HCT116 (cell line): ENCODE data around the gene PLOD1. TPM values are rescaled to one million over a fixed set of nuclear protein-coding genes. Genes with fewer than 3 reads are reported as not detected.

Experiments
- ATAC-seq: fragments of 200-7000 bp; cut with Tn5 transposase; 2 replicates; pipeline ENCODE4 v1.9.1; 2020; ENCODE audit warnings: mild to moderate bottlenecking, moderate library complexity
- BruUV-seq: library from RNA; stranded (reverse); fragments of 400-500 nt; replicated peaks from 2 replicates; lab custom pipeline; 2021; lab: Mats Ljungman, UMichigan
- CTCF ChIA-PET: fragments of 300-600 bp; sonication (Branson Sonifier 250); formaldehyde crosslinking; loops from one replicate; lab custom pipeline; 2021; ENCODE audit warnings: antibody characterized with exemption; lab: Charles Lee
- POLR2A ChIA-PET: fragments of 300-600, 350-600 bp; sonication (Branson Sonifier 250); formaldehyde crosslinking; loops from one replicate; lab custom pipeline; 2021; ENCODE audit warnings: antibody characterized with exemption; lab: Charles Lee
- RAD21 ChIA-PET, 2 experiments: fragments of 300-600 bp; sonication (Branson Sonifier 250); formaldehyde crosslinking; loops; one replicate each; lab custom pipeline; 2023; ENCODE audit warnings: low total read pairs in 2 of 2; ENCODE audit not compliant: uncharacterized antibody in 2 of 2, unreplicated experiment in 2 of 2, low non-redundant PET in 1 of 2; lab: Charles Lee
- DNase-seq: peaks from one replicate; pipeline ENCODE4 v3.0.0-alpha.2; 2010; ENCODE audit warnings: low read depth, low spot score
- H2AFZ ChIP-seq: fragments of 200-600 bp; shearing (Covaris generic), sonication (generic); 2 replicates; pipeline ENCODE4 v1.6.1; 2017; ENCODE audit warnings: low read depth, mixed run types, mixed read lengths, antibody characterized with exemption, low read length; ENCODE audit not compliant: poor library complexity, severe bottlenecking
- H3K27ac ChIP-seq: 2 replicates; pipeline ENCODE4 v1.5.1; 2012; ENCODE audit warnings: low read depth, low read length
- H3K27me3 ChIP-seq: fragments of 200-600 bp; sonication (generic); 2 replicates; pipeline ENCODE4 v1.6.1; 2016; ENCODE audit warnings: mixed run types, low read length, mixed read lengths; ENCODE audit not compliant: insufficient read depth
- H3K36me3 ChIP-seq, 2 experiments: fragments of 200-500 bp in 1 of 2; fragments of 200-600 bp in 1 of 2; sonication (Bioruptor generic) in 1 of 2; sonication (generic) in 1 of 2; 2 replicates each; pipeline versions ENCODE4 v1.5.1 to v1.6.1; 2014 to 2016; ENCODE audit warnings: low read length in 2 of 2, inconsistent platforms in 1 of 2, mixed read lengths in 1 of 2, mixed run types in 1 of 2; ENCODE audit not compliant: insufficient read depth in 2 of 2, control insufficient read depth in 1 of 2
- H3K4me1 ChIP-seq, 2 experiments: fragments of 200-600 bp in 1 of 2; sonication (generic) in 1 of 2; 2 replicates each; pipeline versions ENCODE4 v1.5.1 to v1.6.1; 2012 to 2017; ENCODE audit warnings: low read length in 2 of 2, inconsistent platforms in 1 of 2, mild to moderate bottlenecking in 1 of 2, mixed read lengths in 1 of 2, mixed run types in 1 of 2, moderate library complexity in 1 of 2; ENCODE audit not compliant: insufficient read depth in 2 of 2, control insufficient read depth in 1 of 2
- H3K4me2 ChIP-seq: fragments of 200-600 bp; sonication (generic); 2 replicates; pipeline ENCODE4 v1.6.1; 2017; ENCODE audit warnings: mixed run types, low read length, mixed read lengths
- H3K4me3 ChIP-seq, 2 experiments: fragments of 200-600 bp in 1 of 2; sonication (generic) in 1 of 2; replicated peaks in 1 of 2; 2 replicates each; pipeline ENCODE4 v1.5.1; 2011 to 2016; ENCODE audit warnings: low read length in 2 of 2, control low read depth in 1 of 2, low read depth in 1 of 2, mild to moderate bottlenecking in 1 of 2, mixed read lengths in 1 of 2, mixed run types in 1 of 2
- H3K79me2 ChIP-seq: fragments of 200-600 bp; sonication (generic); 2 replicates; pipeline ENCODE4 v1.6.1; 2017; ENCODE audit warnings: mild to moderate bottlenecking, mixed run types, low read length, moderate library complexity, mixed read lengths; ENCODE audit not compliant: insufficient read depth
- H3K9ac ChIP-seq: fragments of 200-600 bp; sonication (generic); 2 replicates; pipeline ENCODE4 v1.6.1; 2016; ENCODE audit warnings: low read length, mixed read lengths
- H3K9me2 ChIP-seq: fragments of 200-600 bp; sonication (generic), shearing (Covaris generic); 2 replicates; pipeline ENCODE4 v1.6.1; 2017; ENCODE audit warnings: mixed run types, mild to moderate bottlenecking, moderate library complexity; ENCODE audit not compliant: insufficient read depth
- H3K9me3 ChIP-seq, 2 experiments: fragments of 200-500 bp in 1 of 2; fragments of 200-600 bp in 1 of 2; sonication (Bioruptor generic) in 1 of 2; sonication (generic) in 1 of 2; 2 replicates each; pipeline ENCODE4 v1.6.1; 2014 to 2017; ENCODE audit warnings: low read length in 2 of 2, mixed read lengths in 2 of 2, inconsistent platforms in 1 of 2, low read depth in 1 of 2, mild to moderate bottlenecking in 1 of 2, mixed run types in 1 of 2, moderate library complexity in 1 of 2; ENCODE audit not compliant: control insufficient read depth in 1 of 2, insufficient read depth in 1 of 2
- H4K20me1 ChIP-seq: fragments of 200-600 bp; sonication (generic), shearing (Covaris generic); 2 replicates; pipeline ENCODE4 v1.6.1; 2017; ENCODE audit warnings: mixed run types, mild to moderate bottlenecking, moderate library complexity; ENCODE audit not compliant: insufficient read depth
- ATF3 ChIP-seq: IDR thresholded peaks from 2 replicates; pipeline ENCODE4 v1.6.1; 2012
- CBX3 ChIP-seq: IDR thresholded peaks from 2 replicates; pipeline ENCODE4 v1.6.1; 2012; ENCODE audit warnings: low read depth
- CEBPB ChIP-seq: IDR thresholded peaks from 2 replicates; pipeline ENCODE4 v1.6.1; 2012; ENCODE audit warnings: low read depth
- EGR1 ChIP-seq: IDR thresholded peaks from 2 replicates; pipeline ENCODE4 v1.6.1; 2012; ENCODE audit warnings: low read depth
- ELF1 ChIP-seq: IDR thresholded peaks from 2 replicates; pipeline ENCODE4 v1.6.1; 2012; ENCODE audit warnings: low read depth, borderline replicate concordance
- EZH2 ChIP-seq: fragments of 200-600 bp; sonication (generic); IDR thresholded peaks from 2 replicates; pipeline ENCODE4 v1.6.1; 2017; ENCODE audit warnings: antibody characterized with exemption, mixed run types
- EZH2phosphoT487 ChIP-seq: fragments of 200-600 bp; IDR thresholded peaks from 2 replicates; pipeline ENCODE4 v1.6.1; 2018; ENCODE audit warnings: antibody characterized with exemption, borderline replicate concordance
- JUND ChIP-seq: IDR thresholded peaks from 2 replicates; pipeline ENCODE4 v1.6.1; 2012
- POLR2AphosphoS5 ChIP-seq: IDR thresholded peaks from 2 replicates; pipeline ENCODE4 v1.6.1; 2011; ENCODE audit warnings: mild to moderate bottlenecking, low read depth, low read length, moderate library complexity
- RAD21 ChIP-seq: IDR thresholded peaks from 2 replicates; pipeline ENCODE4 v1.6.1; 2012; ENCODE audit warnings: low read depth, mild to moderate bottlenecking
- REST ChIP-seq: IDR thresholded peaks from 2 replicates; pipeline ENCODE4 v1.6.1; 2012; ENCODE audit warnings: low read depth
- SIN3A ChIP-seq: IDR thresholded peaks from 2 replicates; pipeline ENCODE4 v1.6.1; 2012; ENCODE audit warnings: low read depth
- SP1 ChIP-seq: IDR thresholded peaks from 2 replicates; pipeline ENCODE4 v1.6.1; 2012; ENCODE audit warnings: low read depth
- SRF ChIP-seq: IDR thresholded peaks from 2 replicates; pipeline ENCODE4 v1.6.1; 2012; ENCODE audit warnings: low read depth
- TCF7L2 ChIP-seq: IDR thresholded peaks from 2 replicates; pipeline ENCODE4 v1.7.0; 2011; ENCODE audit warnings: borderline replicate concordance, inconsistent platforms; ENCODE audit not compliant: insufficient read depth, insufficient read length; ENCODE audit errors: extremely low read depth
- YY1 ChIP-seq: IDR thresholded peaks from 2 replicates; pipeline ENCODE4 v1.6.1; 2011; ENCODE audit warnings: low read length, low read depth, moderate library complexity, mild to moderate bottlenecking; ENCODE audit not compliant: insufficient replicate concordance; ENCODE audit errors: extremely low read depth
- intact Hi-C: fragments of 100-400 bp; cut with micrococcal nuclease; formaldehyde crosslinking; loops from 2 replicates; pipeline ENCODE4 v1.10.0; 2022
- total RNA-seq: library from RNA; stranded (reverse); gene quantifications from one replicate; pipeline ENCODE4 v1.2.1, GENCODE V29; 2021; ENCODE audit not compliant: unreplicated experiment

The PLOD1 gene
- total RNA-seq, 1 experiment from 2014 or later = 175 TPM

GRCh38 chr1:11990303-11991032, 56.0 kb downstream of the PLOD1 start:
- Histone ChIP-seq H3K4me2 (no peak overlapping the region), H3K36me3 (peaks cover 42 to 46% of the 10 kb centered on the region in 2 experiments), H3K4me3 (no peak overlapping the region), H2AFZ (no peak overlapping the region), H3K27ac (no peak overlapping the region), H3K9me2 (no peaks in the 10 kb centered on the region), H4K20me1 (no peaks in the 10 kb centered on the region), H3K79me2 (peaks cover 61% of the 10 kb centered on the region), H3K9me3 (no peaks in the 10 kb centered on the region), H3K27me3 (no peaks in the 10 kb centered on the region), H3K4me1 (no peaks in the 10 kb centered on the region), H3K9ac (no peak overlapping the region)
- RAD21 ChIA-PET = no interaction called here
- CTCF ChIA-PET = no interaction called here
- no peak for ATAC-seq
- TF ChIP-seq ELF1 (no peak), POLR2AphosphoS5 (no peak), EZH2 (no peak), SRF (no peak), TCF7L2 (no peak), ATF3 (no peak), JUND (no peak), YY1 (no peak), CBX3 (no peak), EZH2phosphoT487 (no peak), RAD21 (no peak), REST (no peak), SIN3A (no peak), EGR1 (no peak), CEBPB (no peak), SP1 (no peak)
- POLR2A ChIA-PET = interaction anchor here (0.6 to 0.7 kb wide), 2 partner anchors 29 to 81 kb away, joined by 3 to 5 read pairs; partner anchors contain the start of gene MIIP
- intact Hi-C loops = no loop called here
- no TSS peak for BruUV-seq
- DNase-seq = no peak
